Nephron (organoid): ENCODE results near the gene ACTL8.

Experiments
- H3K27ac Mint-ChIP-seq, 3 experiments: 2 replicates each; pipeline ENCODE4 v1.8.0; 2020; ENCODE audit warnings: mixed read lengths in 3 of 3, mild to moderate bottlenecking in 2 of 3, moderate library complexity in 1 of 3
- H3K27me3 Mint-ChIP-seq: 2 replicates; pipeline ENCODE4 v1.8.0; 2021; ENCODE audit warnings: low read depth, mild to moderate bottlenecking, moderate library complexity, mixed read lengths
- H3K36me3 Mint-ChIP-seq: 2 replicates; pipeline ENCODE4 v1.8.0; 2020; ENCODE audit warnings: low read depth, mixed read lengths
- H3K4me1 Mint-ChIP-seq: 2 replicates; pipeline ENCODE4 v1.8.0; 2020; ENCODE audit warnings: mixed read lengths
- H3K4me3 Mint-ChIP-seq, 3 experiments: 2 replicates each; pipeline ENCODE4 v1.8.0; 2020; ENCODE audit warnings: mild to moderate bottlenecking in 3 of 3, mixed read lengths in 3 of 3, moderate library complexity in 2 of 3
- H3K9me3 Mint-ChIP-seq: 2 replicates; pipeline ENCODE4 v1.8.0; 2020; ENCODE audit warnings: mixed read lengths
- TF ChIP-seq, protein P1 (sequence below), 3 experiments: fragments of 200-600 bp; sonication (generic); IDR thresholded peaks; one replicate each; pipeline ENCODE4 v1.5.0; 2021; ENCODE audit warnings: antibody characterized with exemption in 3 of 3; ENCODE audit not compliant: unreplicated experiment in 3 of 3

ACTL8 gene

GRCh38 chr1:17773591-17774326 is 18.6 kb downstream of the ACTL8 start:
- Mint-ChIP-seq H3K4me3 (no peak overlapping the region), H3K9me3 (no peaks in the 10 kb centered on the region), H3K4me1 (peaks cover 6% of the 10 kb centered on the region), H3K36me3 (no peaks in the 10 kb centered on the region), H3K27ac (no peak overlapping the region), H3K27me3 (peaks cover 44% of the 10 kb centered on the region)
- TF ChIP-seq, protein P1, sequence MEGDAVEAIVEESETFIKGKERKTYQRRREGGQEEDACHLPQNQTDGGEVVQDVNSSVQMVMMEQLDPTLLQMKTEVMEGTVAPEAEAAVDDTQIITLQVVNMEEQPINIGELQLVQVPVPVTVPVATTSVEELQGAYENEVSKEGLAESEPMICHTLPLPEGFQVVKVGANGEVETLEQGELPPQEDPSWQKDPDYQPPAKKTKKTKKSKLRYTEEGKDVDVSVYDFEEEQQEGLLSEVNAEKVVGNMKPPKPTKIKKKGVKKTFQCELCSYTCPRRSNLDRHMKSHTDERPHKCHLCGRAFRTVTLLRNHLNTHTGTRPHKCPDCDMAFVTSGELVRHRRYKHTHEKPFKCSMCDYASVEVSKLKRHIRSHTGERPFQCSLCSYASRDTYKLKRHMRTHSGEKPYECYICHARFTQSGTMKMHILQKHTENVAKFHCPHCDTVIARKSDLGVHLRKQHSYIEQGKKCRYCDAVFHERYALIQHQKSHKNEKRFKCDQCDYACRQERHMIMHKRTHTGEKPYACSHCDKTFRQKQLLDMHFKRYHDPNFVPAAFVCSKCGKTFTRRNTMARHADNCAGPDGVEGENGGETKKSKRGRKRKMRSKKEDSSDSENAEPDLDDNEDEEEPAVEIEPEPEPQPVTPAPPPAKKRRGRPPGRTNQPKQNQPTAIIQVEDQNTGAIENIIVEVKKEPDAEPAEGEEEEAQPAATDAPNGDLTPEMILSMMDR (IDR thresholded peaks at IDR 0.05; ENCODE audit: unreplicated experiment in 3 of 3), result no peak

- H3K4me1 Mint-ChIP-seq, result peaks cover 6% of the 10 kb centered on the region
- H3K4me3 Mint-ChIP-seq, result no peak overlapping the region
- H3K27me3 Mint-ChIP-seq, result peaks cover 44% of the 10 kb centered on the region
- no peaks in the 10 kb centered on the region for H3K9me3 Mint-ChIP-seq
- no peak overlapping the region for H3K27ac Mint-ChIP-seq
- H3K36me3 Mint-ChIP-seq, result no peaks in the 10 kb centered on the region
- TF ChIP-seq, protein P1 (IDR thresholded peaks at IDR 0.05; ENCODE audit: unreplicated experiment in 3 of 3), result no peak
Observed at GRCh38 chr1:17774452-17774851, 19.3 kb downstream of the ACTL8 start.

- H3K4me3 Mint-ChIP-seq, result no peak overlapping the region
- TF ChIP-seq, protein P1 (IDR thresholded peaks at IDR 0.05; ENCODE audit: unreplicated experiment in 3 of 3), result no peak
- H3K4me1 Mint-ChIP-seq, result peaks cover 6% of the 10 kb centered on the region
- peaks cover 56% of the 10 kb centered on the region for H3K27me3 Mint-ChIP-seq
- no peaks in the 10 kb centered on the region for H3K36me3 Mint-ChIP-seq
- no peak overlapping the region for H3K27ac Mint-ChIP-seq
- H3K9me3 Mint-ChIP-seq, result no peaks in the 10 kb centered on the region
Observed at GRCh38 chr1:17775796-17776195, 20.7 kb downstream of the ACTL8 start.

DNA sequence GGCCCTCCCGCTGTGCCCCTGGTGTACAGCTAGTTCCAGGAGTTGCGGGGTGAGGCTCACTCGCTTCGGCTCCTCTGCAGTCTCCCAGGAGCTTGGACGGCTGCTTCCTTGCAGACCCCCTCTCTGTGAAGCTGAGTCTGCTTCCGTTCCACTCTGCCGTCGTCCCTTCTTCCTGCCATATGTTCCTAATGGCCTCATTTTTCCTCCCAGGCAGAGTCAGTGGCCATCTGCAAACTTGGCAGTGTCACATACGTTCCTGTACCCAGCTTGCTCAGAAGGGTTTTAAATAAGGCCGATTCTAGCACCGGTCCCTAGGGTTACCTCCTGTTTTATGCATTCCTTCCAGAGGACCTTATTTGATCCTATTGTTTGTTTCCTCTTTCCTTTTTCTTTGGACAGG is 21.3 kb downstream of the ACTL8 start:
- no peak overlapping the region for H3K4me3 Mint-ChIP-seq

GRCh38 chr1:17777330-17777729 is 22.2 kb downstream of the ACTL8 start:
- no peaks in the 10 kb centered on the region for H3K36me3 Mint-ChIP-seq
- TF ChIP-seq, protein P1 (IDR thresholded peaks at IDR 0.05; ENCODE audit: unreplicated experiment in 3 of 3), result no peak
- H3K9me3 Mint-ChIP-seq, result no peaks in the 10 kb centered on the region
- peaks cover 62% of the 10 kb centered on the region for H3K27me3 Mint-ChIP-seq
- no peak overlapping the region for H3K27ac Mint-ChIP-seq
- H3K4me3 Mint-ChIP-seq, result no peak overlapping the region
- H3K4me1 Mint-ChIP-seq, result peaks cover 6% of the 10 kb centered on the region

More for the DNA sequence above, 21.3 kb downstream of the ACTL8 start:
- TF ChIP-seq, protein P1 (IDR thresholded peaks at IDR 0.05; ENCODE audit: unreplicated experiment in 3 of 3), result no peak
- no peaks in the 10 kb centered on the region for H3K36me3 Mint-ChIP-seq
- H3K4me1 Mint-ChIP-seq, result peaks cover 6% of the 10 kb centered on the region
- H3K27me3 Mint-ChIP-seq, result peaks cover 57% of the 10 kb centered on the region
- H3K9me3 Mint-ChIP-seq, result no peaks in the 10 kb centered on the region
- no peak overlapping the region for H3K27ac Mint-ChIP-seq

DNA sequence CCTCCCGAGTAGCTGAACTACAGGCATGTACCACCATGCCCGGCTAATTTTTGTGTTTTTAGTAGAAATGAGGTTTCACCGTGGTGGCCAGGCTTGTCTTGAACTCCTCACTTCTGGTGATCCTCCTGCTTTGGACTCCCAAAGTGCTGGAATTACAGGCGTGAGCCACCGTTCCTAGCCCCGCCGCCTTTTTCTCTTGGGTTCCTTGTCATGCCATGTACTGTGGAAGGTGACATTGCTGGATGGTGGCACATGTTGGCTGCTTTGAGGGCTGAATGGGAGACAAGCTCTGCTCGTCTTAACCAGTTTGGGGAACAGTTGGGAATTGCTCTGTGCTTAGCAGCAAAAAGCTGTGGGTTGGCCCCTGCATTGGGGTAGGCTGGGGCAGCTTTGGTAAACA is 22.7 kb downstream of the ACTL8 start:
- TF ChIP-seq, protein P1 (IDR thresholded peaks at IDR 0.05; ENCODE audit: unreplicated experiment in 3 of 3), result no peak
- Mint-ChIP-seq H3K4me1 (peaks cover 4% of the 10 kb centered on the region), H3K27me3 (peaks cover 62% of the 10 kb centered on the region), H3K36me3 (no peaks in the 10 kb centered on the region), H3K27ac (no peak overlapping the region), H3K4me3 (no peak overlapping the region), H3K9me3 (no peaks in the 10 kb centered on the region)
